HTR-8/SVneo (cell line): ENCODE results near the gene KCNV2.
"Not testable (repeated sequence)": the region's sequence is repeated elsewhere in the genome, so short reads cannot be mapped to it uniquely, and the experiment has no call there.

Experiments used
- DNase-seq: peaks from one replicate; pipeline ENCODE4 v3.0.0; 2011; ENCODE audit warnings: low spot score, mixed read lengths; ENCODE audit not compliant: insufficient read length
- FAIRE-seq: peaks from 2 replicates; lab custom pipeline; 2011; peaks lifted over from hg19 to GRCh38; lab: Jason Lieb, UNC

Gene KCNV2

DNA sequence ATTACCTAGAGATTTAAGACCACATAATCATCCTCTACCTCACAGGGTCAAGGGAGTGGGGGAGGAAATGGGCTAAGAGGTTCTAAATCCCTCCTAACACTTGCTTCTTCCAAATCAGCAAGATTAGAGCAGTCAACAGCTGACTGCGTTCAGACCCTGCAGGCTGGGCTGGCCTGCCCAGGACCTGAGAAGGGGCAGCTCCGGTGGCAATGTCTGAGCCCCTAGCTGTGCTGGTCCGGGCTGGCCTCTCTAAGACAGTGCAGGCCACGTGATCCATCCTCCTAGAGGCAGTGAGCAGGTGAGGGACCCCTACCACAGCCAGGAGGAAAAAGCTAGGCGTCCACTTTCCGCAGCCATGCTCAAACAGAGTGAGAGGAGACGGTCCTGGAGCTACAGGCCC lies at the start of gene KCNV2:
TSS of gene KCNV2 (plus strand) at position 126 of the 400 bp plus-strand sequence. CDS start at position 356, 230 bp downstream.
- DNase-seq (no peak), FAIRE-seq (no peak)

- DNase-seq (no peak), FAIRE-seq (no peak)
Observed at GRCh38 chr9:2673161-2673560, 44.1 kb upstream of the KCNV2 start.

DNA sequence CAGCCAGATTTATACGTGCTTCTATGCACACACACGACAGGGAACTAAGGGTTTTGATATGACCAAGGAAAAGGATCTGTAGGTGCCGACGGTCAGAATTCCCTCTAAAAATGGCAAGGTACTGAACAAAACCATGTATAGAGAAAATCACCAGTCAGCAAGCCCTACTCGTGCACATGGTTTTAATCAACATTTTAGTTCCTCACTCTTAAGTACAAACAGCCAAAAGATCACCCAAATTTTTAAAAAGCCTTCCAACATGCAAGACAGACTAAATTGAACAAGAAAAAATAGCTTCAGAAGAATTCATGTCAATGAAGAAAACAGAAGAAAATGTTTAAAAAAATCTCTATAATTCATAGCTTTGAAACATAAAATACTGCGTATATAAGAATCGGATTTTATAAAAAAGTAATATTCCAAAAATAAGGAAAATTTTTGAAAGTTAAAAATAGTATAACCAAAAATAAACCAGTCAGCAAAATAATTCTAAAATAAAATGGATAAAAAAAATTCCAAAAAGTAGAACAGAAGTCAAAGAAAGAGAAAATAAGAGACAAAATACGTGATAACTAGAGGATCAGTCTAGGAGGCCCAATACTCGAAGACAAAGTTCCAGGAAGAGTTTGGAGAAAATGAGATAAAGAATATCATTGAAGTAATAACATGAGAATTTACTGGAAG lies 43.0 kb upstream of the KCNV2 start:
- no peak for FAIRE-seq

DNA sequence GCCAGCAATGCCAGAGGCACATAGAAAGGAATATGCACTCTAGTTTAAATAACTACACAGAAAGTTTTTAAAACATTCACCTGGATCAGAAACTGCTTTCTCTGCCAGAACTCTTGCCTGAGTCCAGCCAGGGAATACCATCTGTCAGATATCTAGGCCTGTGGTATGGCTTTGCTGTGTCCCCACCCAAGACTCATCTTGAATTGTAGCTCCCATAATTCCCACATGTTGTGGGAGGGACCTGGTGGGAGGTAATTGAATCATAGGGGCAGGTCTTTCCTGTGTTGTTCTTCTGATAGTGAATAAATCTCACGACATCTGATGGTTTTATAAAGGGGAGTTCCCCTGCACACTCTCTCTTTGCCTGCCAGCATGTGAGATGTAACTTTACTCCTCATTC lies 41.5 kb upstream of the KCNV2 start:
- DNase-seq: no peak

More for the DNA sequence above, 43.0 kb upstream of the KCNV2 start:
- DNase-seq: no peak

GRCh38 chr9:2676466-2676865 lies 40.8 kb upstream of the KCNV2 start:
- FAIRE-seq: no peak
- no peak for DNase-seq

More for the DNA sequence above, 41.5 kb upstream of the KCNV2 start:
- FAIRE-seq: no peak

- DNase-seq (no peak), FAIRE-seq (no peak)
Observed at GRCh38 chr9:2677915-2678889, 39.1 kb upstream of the KCNV2 start.

DNA sequence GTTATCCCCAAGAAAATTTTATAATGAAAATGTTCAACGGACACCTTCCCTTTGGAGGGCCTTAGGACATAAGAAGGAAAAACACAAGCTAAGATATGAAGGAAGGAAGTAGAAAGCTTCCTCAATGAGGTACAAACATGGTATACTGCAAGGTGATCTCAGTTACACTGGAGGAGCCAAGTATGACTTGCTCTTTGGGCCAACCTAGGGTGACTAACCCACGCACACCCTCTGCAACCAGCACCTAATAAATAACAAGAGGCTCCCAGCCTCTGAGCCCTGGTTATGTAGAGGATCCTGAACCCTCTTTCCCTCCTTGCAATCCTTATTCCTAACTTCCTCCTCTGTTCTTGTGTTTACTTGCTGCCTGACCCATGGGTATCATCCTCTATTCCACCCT lies 38.3 kb upstream of the KCNV2 start:
- DNase-seq (no peak), FAIRE-seq (no peak)

GRCh38 chr9:2681981-2682380 lies 35.3 kb upstream of the KCNV2 start:
- no peak for FAIRE-seq
- no peak for DNase-seq

DNA sequence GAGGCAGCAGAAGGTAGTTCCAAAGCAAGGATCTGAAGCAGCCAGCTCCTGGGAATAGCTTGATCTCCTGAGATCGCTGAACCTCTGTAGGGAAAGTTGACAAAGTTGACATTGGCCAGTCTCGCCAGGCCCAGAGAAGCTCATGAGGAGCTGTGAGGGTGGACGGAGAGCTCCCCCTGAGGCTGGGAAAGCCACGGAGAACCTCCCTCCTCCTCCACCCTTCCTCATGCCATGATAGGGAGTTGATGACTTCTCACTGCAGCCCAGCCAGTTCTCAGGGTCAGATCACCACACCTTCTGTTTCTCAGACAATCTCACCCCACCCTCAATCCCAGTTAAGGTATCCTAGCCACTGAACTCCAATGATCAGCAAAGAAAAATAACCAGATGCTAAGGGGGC lies 30.4 kb upstream of the KCNV2 start:
- DNase-seq (no peak), FAIRE-seq (no peak)

- DNase-seq: no peak
- FAIRE-seq: no peak
Observed at GRCh38 chr9:2688636-2689035, 28.7 kb upstream of the KCNV2 start.

DNA sequence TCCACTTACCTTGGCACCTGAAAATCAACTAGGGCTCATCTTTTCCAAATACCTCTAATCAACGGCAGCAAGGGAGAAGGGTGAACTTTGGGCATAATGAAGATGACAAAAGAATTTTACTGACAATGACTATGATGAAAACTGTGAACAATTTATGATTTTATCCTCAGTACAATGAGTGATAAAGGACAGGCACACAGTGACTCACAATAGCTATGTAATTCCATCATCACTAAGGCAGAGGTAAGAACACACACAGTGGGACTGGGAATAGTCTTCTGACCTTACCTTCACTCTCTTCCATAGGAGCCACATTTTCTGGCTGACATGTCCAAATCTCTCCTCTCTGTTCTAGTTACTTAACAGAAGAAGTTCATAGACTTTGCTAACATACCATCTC lies 26.1 kb upstream of the KCNV2 start:
- DNase-seq (no peak), FAIRE-seq (no peak)

- FAIRE-seq: no peak
- no peak for DNase-seq
Observed at GRCh38 chr9:2691626-2692025, 25.7 kb upstream of the KCNV2 start.

- DNase-seq (no peak), FAIRE-seq (no peak)
Observed at GRCh38 chr9:2693056-2693455, 24.3 kb upstream of the KCNV2 start.

- no peak for DNase-seq
- no peak for FAIRE-seq
Observed at GRCh38 chr9:2697492-2697891, 19.8 kb upstream of the KCNV2 start.

DNA sequence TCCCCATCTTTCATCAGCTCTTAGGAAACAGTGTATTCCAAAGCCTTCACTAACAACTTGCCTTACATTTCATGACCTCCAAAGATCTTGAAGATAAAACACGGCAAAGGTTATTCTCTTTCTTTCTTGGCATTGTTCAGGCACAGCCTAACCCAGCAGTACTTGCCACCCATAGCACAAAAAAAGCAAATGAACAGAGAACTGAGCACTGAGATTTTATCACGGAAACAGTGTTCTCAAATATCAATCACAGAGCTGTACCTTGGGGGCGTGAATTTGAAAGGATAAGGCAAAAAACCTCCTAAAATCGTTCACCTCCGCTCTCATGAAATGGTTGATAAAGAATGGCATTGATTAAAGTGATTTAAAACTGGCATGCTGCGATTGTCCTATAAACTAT lies 16.9 kb upstream of the KCNV2 start:
- no peak for DNase-seq
- no peak for FAIRE-seq

DNA sequence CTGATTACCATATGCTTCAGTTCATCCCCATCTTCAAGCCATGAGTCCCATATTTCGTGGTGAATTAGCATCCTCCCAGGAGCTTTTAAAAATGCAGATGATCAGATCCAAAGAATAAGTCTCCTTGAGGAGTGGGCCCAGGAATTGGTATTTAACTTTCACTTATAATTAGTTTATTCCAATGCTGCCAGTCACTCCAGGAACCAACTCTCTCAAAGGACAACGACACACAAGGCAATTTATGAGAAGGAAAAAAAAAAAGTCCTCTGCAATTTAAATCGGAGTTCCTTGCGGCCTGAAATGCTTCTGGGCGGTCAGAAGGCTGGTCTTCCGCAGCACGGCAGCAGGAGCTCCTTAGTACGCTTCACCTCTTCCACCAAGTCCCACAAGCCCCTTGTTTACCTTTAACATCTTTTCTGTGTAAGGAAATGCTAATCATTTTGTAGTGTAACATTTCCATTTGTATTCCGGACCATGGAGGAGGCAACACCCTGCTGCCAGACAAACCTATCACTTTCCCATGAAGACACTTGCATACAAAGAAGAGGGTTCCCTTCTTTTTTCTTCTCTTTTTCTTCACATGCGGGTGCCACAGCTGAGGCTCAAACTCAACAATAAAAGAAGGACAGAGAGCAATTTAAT lies 16.3 kb upstream of the KCNV2 start:
- FAIRE-seq: no peak

DNA sequence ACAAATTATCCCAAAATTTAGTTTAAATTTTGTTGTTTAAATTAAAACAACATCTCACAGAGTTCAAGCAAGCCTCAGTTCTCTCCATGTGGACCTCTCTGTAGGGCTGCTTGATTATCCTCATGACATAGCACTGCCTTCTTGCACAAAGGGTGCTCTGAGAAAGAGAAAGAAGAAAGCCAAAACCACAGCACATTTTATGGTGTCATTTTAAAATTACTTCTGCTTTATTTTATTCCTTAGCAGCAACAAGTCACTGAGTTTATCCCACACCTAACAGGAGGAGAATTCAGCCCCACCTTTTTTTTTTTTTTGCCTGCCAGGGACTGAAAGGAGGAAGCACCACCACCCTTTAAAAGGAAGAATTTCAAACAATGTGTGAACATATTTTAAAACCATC lies 12.8 kb upstream of the KCNV2 start:
- FAIRE-seq (no peak), DNase-seq (no peak)

More for the DNA sequence above, 16.3 kb upstream of the KCNV2 start:
- no peak for DNase-seq

GRCh38 chr9:2707256-2707655 lies 10.1 kb upstream of the KCNV2 start:
- DNase-seq, FAIRE-seq: not testable (repeated sequence)

GRCh38 chr9:2709645-2710101 lies 7.6 kb upstream of the KCNV2 start:
- FAIRE-seq (no peak), DNase-seq (no peak)

- no peak for FAIRE-seq
Observed at GRCh38 chr9:2711716-2712115, 5.6 kb upstream of the KCNV2 start.

More at GRCh38 chr9:2711716-2712115, 5.6 kb upstream of the KCNV2 start:
- DNase-seq: no peak
